Prostate gland (tissue), 2 donors: Measurements from ENCODE around the gene PHYHIPL.

Experiments
- CTCF ChIP-seq, 4 experiments: fragments of 200-600 bp in 2 of 4; fragments of 450-650 bp in 2 of 4; sonication (generic) in 2 of 4; IDR thresholded peaks; 1 replicate in 3 of 4; 2 replicates in 1 of 4; pipeline ENCODE4 v1.5.1; 2016 to 2019; ENCODE audit warnings: antibody characterized with exemption in 4 of 4, mild to moderate bottlenecking in 2 of 4, moderate library complexity in 2 of 4
- POLR2A ChIP-seq: fragments of 450-650 bp; IDR thresholded peaks from one replicate; pipeline ENCODE4 v1.6.1; 2016; ENCODE audit warnings: antibody characterized with exemption, mild to moderate bottlenecking

GRCh38 chr10:59177836-59178235 is 1.4 kb downstream of the PHYHIPL start:
- TF ChIP-seq CTCF (IDR thresholded peaks at IDR 0.05) (no peak), POLR2A (no peak)
